ENCODE measurements around the gene ZNF335. TPM values are rescaled to one million over a fixed set of nuclear protein-coding genes. Genes with fewer than 3 reads are reported as not detected.
"Not testable (repeated sequence)": the region's sequence is repeated elsewhere in the genome, so short reads cannot be mapped to it uniquely, and the experiment has no call there.

Gene ZNF335
- total RNA-seq, 2 experiments from 2014 or later = 33.1 to 34.5 TPM

DNA sequence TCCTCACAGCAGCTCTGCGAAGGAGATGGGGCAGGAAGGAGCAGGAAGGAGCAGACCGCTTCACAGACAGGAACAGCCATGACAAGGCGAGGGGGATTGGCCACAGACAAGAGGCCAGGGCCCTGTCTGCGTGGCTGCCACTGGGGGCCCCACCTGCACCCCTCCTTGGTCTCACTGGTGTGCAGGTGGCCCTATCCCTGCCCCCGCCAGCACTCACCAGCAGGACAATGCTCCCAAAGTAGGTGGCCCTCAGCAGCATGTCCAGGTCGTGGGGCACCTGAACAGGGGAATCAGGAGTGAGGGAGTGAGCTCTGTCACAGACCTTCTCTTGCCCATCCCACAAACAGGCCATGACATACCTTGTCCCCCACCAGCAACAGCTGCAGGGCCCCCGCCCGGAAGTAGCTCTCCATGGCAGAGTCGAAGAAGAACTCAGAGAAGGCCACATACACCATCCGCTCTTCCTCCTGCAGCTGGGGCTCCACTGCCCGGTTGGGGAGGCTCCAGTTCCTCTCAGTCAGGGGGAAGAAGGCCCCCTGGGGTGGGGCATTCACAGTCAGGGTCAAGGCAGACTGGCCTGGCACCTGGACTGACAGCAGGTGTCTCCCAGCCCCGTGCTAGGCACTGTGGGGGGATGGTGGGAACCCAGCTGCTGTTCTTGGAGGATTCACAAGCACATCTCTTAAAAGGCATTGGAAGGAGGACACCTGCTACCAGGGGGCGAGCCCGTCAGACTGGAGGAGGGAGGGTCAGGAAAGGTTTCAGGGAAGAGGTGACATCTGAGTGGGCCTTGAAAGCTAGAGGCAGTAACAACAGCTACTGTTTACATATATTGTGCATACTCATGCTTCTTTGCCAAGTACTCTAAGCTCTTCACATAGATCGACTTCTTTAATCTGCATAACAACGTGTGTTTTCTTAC, 67.2 kb downstream of the ZNF335 start:
- ATAC-seq (no peak), DNase-seq (no peak)
- Mint-ChIP-seq H3K27ac (no peak overlapping the region), H3K36me3 (ENCODE audit: low read depth) (no peaks in the 10 kb centered on the region), H3K9me3 (ENCODE audit: insufficient read depth) (no peaks in the 10 kb centered on the region), H3K4me3 (no peak overlapping the region), H3K4me1 (ENCODE audit: low read depth) (peaks cover under 1% of the 10 kb centered on the region), H3K27me3 (ENCODE audit: low read depth) (no peaks in the 10 kb centered on the region)
- ChIA-PET POLR2A (interaction anchor here (0.7 to 1.0 kb wide), 3 partner anchors 13 to 92 kb away, joined by 3 to 4 read pairs (median 3); partner anchors contain the start of genes CTSA and NEURL2), CTCF (no interaction called here)

DNA sequence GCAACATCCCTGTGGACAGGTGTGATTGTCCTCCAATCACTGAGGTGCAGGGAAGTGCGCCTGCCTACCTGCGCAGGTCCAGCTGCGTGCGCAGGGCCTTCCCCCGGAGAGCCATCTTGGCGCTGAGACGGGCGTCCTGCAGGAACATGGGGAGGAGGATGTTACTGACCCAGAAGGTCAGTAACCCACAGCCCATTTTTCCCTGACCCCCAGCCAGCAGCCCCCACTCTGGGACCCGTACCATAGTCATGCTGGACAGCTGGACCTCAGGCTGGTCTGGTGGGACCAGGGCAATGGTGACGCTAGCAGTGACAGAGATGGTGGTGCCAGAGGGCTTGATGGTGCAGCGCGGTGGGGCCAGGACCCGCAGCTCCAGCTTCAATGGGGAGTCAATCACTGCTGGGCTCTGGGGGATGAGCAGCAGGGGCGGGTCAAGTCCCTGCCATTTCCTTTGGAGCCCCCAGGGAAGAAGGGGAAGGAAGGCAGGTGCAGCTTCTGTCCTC, 69.8 kb downstream of the ZNF335 start:
- Mint-ChIP-seq H3K9me3 (ENCODE audit: insufficient read depth) (no peaks in the 10 kb centered on the region), H3K27me3 (ENCODE audit: low read depth) (no peaks in the 10 kb centered on the region), H3K27ac (no peak overlapping the region), H3K4me3 (no peak overlapping the region), H3K36me3 (ENCODE audit: low read depth) (peaks cover 4% of the 10 kb centered on the region), H3K4me1 (ENCODE audit: low read depth) (no peaks in the 10 kb centered on the region)
- DNase-seq (no peak), ATAC-seq (no peak)
- POLR2A ChIA-PET = interaction anchor here (0.6 kb wide), 1 partner anchor 203 kb away, joined by 3 read pairs; no protein-coding TSS in a partner anchor
- CTCF ChIA-PET = no interaction called here

DNA sequence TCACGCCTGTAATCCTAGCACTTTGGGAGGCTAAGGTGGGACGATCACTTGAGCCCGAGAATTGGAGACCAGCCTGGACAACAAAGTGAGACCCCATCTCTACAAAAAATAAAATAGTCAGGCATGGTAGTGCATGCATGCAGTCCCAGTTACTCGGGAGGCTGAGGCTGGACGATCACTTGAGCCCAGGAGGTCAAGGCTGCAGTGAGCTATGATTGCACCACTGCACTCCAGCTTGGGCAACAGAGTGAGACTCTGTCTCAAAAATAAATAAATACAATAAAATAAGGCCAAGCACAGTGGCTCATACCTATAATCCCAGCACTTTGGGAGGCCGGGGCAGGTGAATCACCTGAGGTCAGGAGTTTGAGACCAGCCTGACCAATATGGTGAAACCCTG, 70.7 kb downstream of the ZNF335 start:
- H3K4me1 Mint-ChIP-seq (ENCODE audit: low read depth); H3K27ac Mint-ChIP-seq; H3K9me3 Mint-ChIP-seq (ENCODE audit: insufficient read depth); CTCF ChIA-PET; H3K36me3 Mint-ChIP-seq (ENCODE audit: low read depth); DNase-seq; H3K27me3 Mint-ChIP-seq (ENCODE audit: low read depth); ATAC-seq; H3K4me3 Mint-ChIP-seq: not testable (repeated sequence)
- POLR2A ChIA-PET = interaction anchor here (0.7 kb wide), 1 partner anchor 10 kb away, joined by 3 read pairs; no protein-coding TSS in a partner anchor

DNA sequence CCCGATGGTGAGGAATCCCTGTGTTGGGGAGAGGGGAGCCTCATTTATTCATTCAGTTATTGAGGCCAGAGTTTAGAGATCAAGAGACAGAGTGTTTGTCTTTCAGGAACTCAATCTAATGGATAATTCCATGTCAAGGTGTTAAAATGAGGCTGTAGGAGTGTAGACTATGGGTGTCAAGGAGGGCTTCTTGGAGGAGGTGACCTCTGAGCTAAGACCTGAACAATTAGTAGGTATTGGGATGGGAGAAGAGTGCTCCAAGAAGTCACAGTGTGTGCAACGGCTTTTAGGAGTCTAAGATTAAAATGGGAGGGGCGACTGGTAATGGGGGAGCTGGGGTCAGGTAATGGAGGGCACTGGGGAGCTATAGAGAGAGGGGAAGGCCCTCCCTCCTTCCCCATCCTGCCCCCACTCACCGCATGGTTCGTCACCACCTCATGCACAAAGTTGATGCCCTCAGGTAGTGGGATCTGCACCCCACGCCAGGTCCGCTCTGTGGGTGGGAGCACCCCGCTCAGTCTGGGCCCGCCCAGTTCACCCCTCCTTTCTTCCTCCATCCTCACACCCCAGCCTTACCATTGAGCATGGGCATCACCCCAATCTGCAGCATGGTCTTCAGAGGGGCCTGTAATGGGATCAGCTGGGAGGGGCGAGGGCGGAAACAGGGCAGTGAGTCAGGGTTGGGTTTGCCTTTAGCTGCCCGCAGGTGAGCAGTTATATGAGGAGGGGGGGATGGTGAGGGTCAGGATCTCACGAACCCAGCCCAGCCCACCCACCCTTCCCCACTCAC, 72.8 kb downstream of the ZNF335 start:
- ATAC-seq (no peak), DNase-seq (no peak)
- Mint-ChIP-seq H3K4me1 (ENCODE audit: low read depth) (peaks cover 7% of the 10 kb centered on the region), H3K27me3 (ENCODE audit: low read depth) (no peaks in the 10 kb centered on the region), H3K4me3 (no peak overlapping the region), H3K27ac (no peak overlapping the region), H3K36me3 (ENCODE audit: low read depth) (peaks cover 5% of the 10 kb centered on the region), H3K9me3 (ENCODE audit: insufficient read depth) (no peaks in the 10 kb centered on the region)
- POLR2A ChIA-PET = interaction anchor here (1.4 kb wide), 1 partner anchor 10 kb away, joined by 3 read pairs; no protein-coding TSS in a partner anchor
- CTCF ChIA-PET = no interaction called here

Other genes starting within 250 kb of the ZNF335 start
- gene SPINT4, start 249.9 kb downstream of the ZNF335 start, total RNA-seq = not detected
- gene WFDC3, start 180.3 kb downstream of the ZNF335 start, total RNA-seq = not detected
- 10 to 100 TPM; 34.7 to 34.8 TPM for gene DNTTIP1, start 180.2 kb downstream of the ZNF335 start, total RNA-seq
- 100 to 1,000 TPM; 251 to 261 TPM for gene UBE2C, start 159.6 kb downstream of the ZNF335 start, total RNA-seq
- gene TNNC2, start 144.9 kb downstream of the ZNF335 start, total RNA-seq = not detected
- 1 to 10 TPM; 1.6 to 1.7 TPM for gene SNX21, start 138.4 kb downstream of the ZNF335 start, total RNA-seq
- gene ACOT8, start 114.8 kb downstream of the ZNF335 start, total RNA-seq = 10 to 100 TPM; 29.3 to 32.1 TPM
- 1 to 10 TPM; 5.1 to 5.8 TPM for gene ZSWIM3, start 114.6 kb downstream of the ZNF335 start, total RNA-seq
- gene ZSWIM1, start 91.0 kb downstream of the ZNF335 start, total RNA-seq = 1 to 10 TPM; 7.0 TPM
- gene SPATA25, start 84.6 kb downstream of the ZNF335 start, total RNA-seq = 1 to 10 TPM in 1 of 2 experiments, under 1 TPM in 1; 0.76 to 1.4 TPM
- 1 to 10 TPM; 1.1 to 1.3 TPM for gene NEURL2, start 81.0 kb downstream of the ZNF335 start, total RNA-seq
- 10 to 100 TPM; 63.4 to 64.1 TPM for gene CTSA, start 80.9 kb downstream of the ZNF335 start, total RNA-seq
- gene PLTP, start 60.0 kb downstream of the ZNF335 start, total RNA-seq = 1 to 10 TPM; 2.2 to 2.8 TPM
- 10 to 100 TPM; 40.3 to 41.2 TPM for gene PCIF1, start 37.5 kb downstream of the ZNF335 start, total RNA-seq
- not detected for gene MMP9, start 36.7 kb upstream of the ZNF335 start, total RNA-seq
- gene SLC12A5, start 57.0 kb upstream of the ZNF335 start, total RNA-seq = 1 to 10 TPM; 1.3 to 1.7 TPM
- 10 to 100 TPM; 30.3 to 30.9 TPM for gene NCOA5, start 117.8 kb upstream of the ZNF335 start, total RNA-seq
- gene CD40, start 146.1 kb upstream of the ZNF335 start, total RNA-seq = 1 to 10 TPM in 1 of 2 experiments, under 1 TPM in 1; 0.94 to 1.0 TPM